KG1 (cell line): Measurements from ENCODE around the gene SPATA31D3.
"Not testable (repeated sequence)": the region's sequence is repeated elsewhere in the genome, so short reads cannot be mapped to it uniquely, and the experiment has no call there.

Experiments
- DNase-seq: peaks from one replicate; lab custom pipeline; 2025; lab: John Stamatoyannopoulos, UW

The SPATA31D3 gene

GRCh38 chr9:81943393-81943792 lies at the start of gene SPATA31D3:
Gene SPATA31D3, plus strand, starts transcription at chr9:81943500. Its CDS starts 86 bp downstream, at chr9:81943586.
- DNase-seq, result not testable (repeated sequence)

- DNase-seq, result no peak
Measured at GRCh38 chr9:81893929-81894328, 49.4 kb upstream of the SPATA31D3 start.

- DNase-seq, result no peak
Measured at GRCh38 chr9:81894891-81895290, 48.4 kb upstream of the SPATA31D3 start.

GRCh38 chr9:81896070-81896469 lies 47.2 kb upstream of the SPATA31D3 start:
- no peak for DNase-seq

- no peak for DNase-seq
Measured at GRCh38 chr9:81898851-81899250, 44.4 kb upstream of the SPATA31D3 start.

GRCh38 chr9:81902196-81902595 lies 41.1 kb upstream of the SPATA31D3 start:
- no peak for DNase-seq

GRCh38 chr9:81902626-81903025 lies 40.7 kb upstream of the SPATA31D3 start:
- DNase-seq, result no peak

GRCh38 chr9:81906671-81907070 lies 36.6 kb upstream of the SPATA31D3 start:
- no peak for DNase-seq

- DNase-seq, result no peak
Measured at GRCh38 chr9:81912135-81912534, 31.2 kb upstream of the SPATA31D3 start.

GRCh38 chr9:81915801-81916505 lies 27.3 kb upstream of the SPATA31D3 start:
- no peak for DNase-seq

GRCh38 chr9:81918507-81918906 lies 24.8 kb upstream of the SPATA31D3 start:
- DNase-seq, result not testable (repeated sequence)

GRCh38 chr9:81928305-81928704 lies 15.0 kb upstream of the SPATA31D3 start, which contains the start of gene SPATA31D4:
Gene SPATA31D4, plus strand, starts transcription at chr9:81928428. Its CDS starts 86 bp downstream, at chr9:81928514.
- DNase-seq, result not testable (repeated sequence)

- not testable (repeated sequence) for DNase-seq
Measured at GRCh38 chr9:81930147-81930546, 13.2 kb upstream of the SPATA31D3 start.

GRCh38 chr9:81933547-81933946 lies 9.8 kb upstream of the SPATA31D3 start:
- DNase-seq, result not testable (repeated sequence)

- not testable (repeated sequence) for DNase-seq
Measured at GRCh38 chr9:81948650-81949049, 5.3 kb downstream of the SPATA31D3 start.

GRCh38 chr9:81953096-81953495 lies 9.8 kb downstream of the SPATA31D3 start:
- DNase-seq, result no peak

- DNase-seq, result no peak
Measured at GRCh38 chr9:81955625-81956024, 12.3 kb downstream of the SPATA31D3 start.

- no peak for DNase-seq
Measured at GRCh38 chr9:81964218-81965171, 21.2 kb downstream of the SPATA31D3 start.

GRCh38 chr9:81968026-81968425 lies 24.7 kb downstream of the SPATA31D3 start:
- DNase-seq, result no peak

- DNase-seq, result no peak
Measured at GRCh38 chr9:81969971-81970370, 26.7 kb downstream of the SPATA31D3 start.

- no peak for DNase-seq
Measured at GRCh38 chr9:81971727-81972126, 28.4 kb downstream of the SPATA31D3 start.

- no peak for DNase-seq
Measured at GRCh38 chr9:81974764-81975163, 31.5 kb downstream of the SPATA31D3 start.

- no peak for DNase-seq
Measured at GRCh38 chr9:81976351-81976750, 33.1 kb downstream of the SPATA31D3 start.
